Ascending aorta (tissue), 2 donors: ENCODE results near the gene SLC51B. TPM values are rescaled to one million over a fixed set of nuclear protein-coding genes. Genes with fewer than 3 reads are reported as not detected.

Experiments used
- DNase-seq, 2 donors: peaks; one replicate each; pipeline ENCODE4 v3.0.0-alpha.2; 2019; ENCODE audit warnings: low spot score in 2 of 2
- H3K27ac ChIP-seq, 2 donors: fragments of 200-600 bp; sonication (generic); one replicate each; pipeline ENCODE4 v1.5.1; 2016 to 2017; ENCODE audit warnings: mild to moderate bottlenecking in 1 of 2
- H3K27me3 ChIP-seq: fragments of 200-600 bp; sonication (generic); one replicate; pipeline ENCODE4 v1.5.1; 2017
- H3K36me3 ChIP-seq, 2 donors: fragments of 200-600 bp; sonication (generic); one replicate each; pipeline ENCODE4 v1.5.1; 2016
- H3K4me1 ChIP-seq, 2 donors: fragments of 200-600 bp; sonication (generic); one replicate each; pipeline ENCODE4 v1.5.1; 2016 to 2017; ENCODE audit warnings: mild to moderate bottlenecking in 1 of 2
- H3K4me3 ChIP-seq, 2 donors: fragments of 200-600 bp; sonication (generic); one replicate each; pipeline ENCODE4 v1.5.1; 2016 to 2017; ENCODE audit warnings: mild to moderate bottlenecking in 1 of 2
- H3K9me3 ChIP-seq, 2 donors: fragments of 200-600 bp; sonication (generic); one replicate each; pipeline ENCODE4 v1.5.1; 2016
- CTCF ChIP-seq, 3 experiments: fragments of 200-600 bp in 2 of 3; fragments of 450-650 bp in 1 of 3; sonication (generic) in 2 of 3; IDR thresholded peaks; one replicate each; pipeline ENCODE4 v1.5.1; 2016 to 2019; ENCODE audit warnings: antibody characterized with exemption in 3 of 3, mild to moderate bottlenecking in 1 of 3, moderate library complexity in 1 of 3
- intact Hi-C: fragments of 100-400 bp; cut with DNase I; formaldehyde crosslinking; loops from one replicate; pipeline ENCODE4 v1.15.1; 2023
- total RNA-seq: library from RNA; depleted of rRNA; stranded (reverse); fragments of >200 nt; gene quantifications from one replicate; pipeline ENCODE4 v1.1.0, GENCODE V29; 2016

Gene SLC51B
- total RNA-seq, 1 donor from 2014 or later = not detected

GRCh38 chr15:65101891-65102708, 56.9 kb downstream of the SLC51B start:
- H3K9me3 ChIP-seq = no peaks in the 10 kb centered on the region
- no peak overlapping the region for H3K4me3 ChIP-seq
- H3K27ac ChIP-seq = no peak overlapping the region
- peaks cover 44 to 54% of the 10 kb centered on the region in 2 donors for H3K36me3 ChIP-seq
- DNase-seq = no peak
- peaks cover 4 to 8% of the 10 kb centered on the region in 2 donors for H3K4me1 ChIP-seq
- intact Hi-C loops = loop anchor here (1.0 kb wide), 2 partner anchors 48 to 69 kb away; no protein-coding TSS in a partner anchor
- no peak for TF ChIP-seq CTCF (IDR thresholded peaks at IDR 0.05)
- no peaks in the 10 kb centered on the region for H3K27me3 ChIP-seq

- intact Hi-C loops = no loop called here
- no peaks in the 10 kb centered on the region for H3K9me3 ChIP-seq
- H3K27ac ChIP-seq = no peak overlapping the region
- peaks cover 4 to 8% of the 10 kb centered on the region in 2 donors for H3K4me1 ChIP-seq
- H3K27me3 ChIP-seq = no peaks in the 10 kb centered on the region
- no peak for TF ChIP-seq CTCF (IDR thresholded peaks at IDR 0.05)
- H3K36me3 ChIP-seq = peaks cover 38 to 50% of the 10 kb centered on the region in 2 donors
- DNase-seq = no peak
- H3K4me3 ChIP-seq = no peak overlapping the region
Observed at GRCh38 chr15:65102912-65103311, 57.7 kb downstream of the SLC51B start.

Other genes with a start within 250 kb of the SLC51B start
- gene PIF1, start 219.7 kb upstream of the SLC51B start, total RNA-seq = not detected
- 41.4 TPM for gene PLEKHO2, start 203.5 kb upstream of the SLC51B start, total RNA-seq
- 28.6 TPM for gene ANKDD1A, start 133.5 kb upstream of the SLC51B start, total RNA-seq
- gene SPG21, start 55.5 kb upstream of the SLC51B start, total RNA-seq = 41.5 TPM
- 54.7 TPM for gene MTFMT, start 15.7 kb upstream of the SLC51B start, total RNA-seq
- 187 TPM for gene RASL12, start 22.6 kb downstream of the SLC51B start, total RNA-seq
- 0.21 TPM for gene KBTBD13, start 31.4 kb downstream of the SLC51B start, total RNA-seq
- 10.9 TPM for gene UBAP1L, start 69.8 kb downstream of the SLC51B start, total RNA-seq
- 9.2 TPM for gene PDCD7, start 88.4 kb downstream of the SLC51B start, total RNA-seq
- gene CLPX, start 140.0 kb downstream of the SLC51B start, total RNA-seq = 13.7 TPM
- 1.8 TPM for gene CILP, start 166.1 kb downstream of the SLC51B start, total RNA-seq
- gene PARP16, start 241.5 kb downstream of the SLC51B start, total RNA-seq = 2.9 TPM